Mammary epithelial cell (primary cell): Measurements from ENCODE around the gene FAM200A.

Source experiments
- CTCF ChIP-seq, 2 donors: IDR thresholded peaks in 1 of 2; conservative IDR thresholded peaks in 1 of 2; 2 replicates each; pipeline ENCODE4 v1.5.1; 2011 to 2012; ENCODE audit warnings: inconsistent platforms in 2 of 2, low read length in 2 of 2, mild to moderate bottlenecking in 2 of 2, control low read depth in 1 of 2, low read depth in 1 of 2; ENCODE audit not compliant: insufficient read depth in 1 of 2; ENCODE audit errors: extremely low read depth in 1 of 2
- EZH2 ChIP-seq: IDR thresholded peaks from 2 replicates; pipeline ENCODE4 v1.6.1; 2012; ENCODE audit warnings: low read length, inconsistent platforms, borderline replicate concordance

GRCh38 chr7:99521399-99521798, 30.5 kb downstream of the FAM200A start:
- TF ChIP-seq CTCF (conservative IDR thresholded peaks at IDR 0.05 in 1 of 2, IDR thresholded peaks at IDR 0.05 in 1 of 2; ENCODE audit: extremely low read depth in 1 of 2, insufficient read depth in 1 of 2, low read depth in 1 of 2, low read length in 2 of 2) (no peak), EZH2 (no peak)
